Naive thymus-derived CD4-positive, alpha-beta T cell (primary cell): ENCODE results near the gene MYL10. TPM values are rescaled to one million over a fixed set of nuclear protein-coding genes. Genes with fewer than 3 reads are reported as not detected.

Source experiments
- ATAC-seq: fragments of 150-1000 bp; cut with Tn5 transposase; 2 replicates; pipeline ENCODE4 v1.10.0; 2021; ENCODE audit warnings: mild to moderate bottlenecking, moderate library complexity
- CTCF ChIA-PET: fragments of 350-600 bp; sonication (Branson Sonifier 250); formaldehyde crosslinking; loops from one replicate; lab custom pipeline; 2021; ENCODE audit warnings: antibody characterized with exemption; lab: Charles Lee
- POLR2A ChIA-PET: fragments of 350-600 bp; sonication (Branson Sonifier 250); formaldehyde crosslinking; loops from one replicate; lab custom pipeline; 2021; ENCODE audit warnings: antibody characterized with exemption, inconsistent platforms; lab: Charles Lee
- DNase-seq, 9 donors: peaks; one replicate each; pipeline versions ENCODE4 v3.0.0 to v3.0.0-alpha.2; 2020 to 2022; ENCODE audit warnings: mixed read lengths in 1 of 9
- H3K27ac ChIP-seq: one replicate; pipeline ENCODE4 v1.7.0; 2013; ENCODE audit warnings: mild to moderate bottlenecking, low read depth, low read length, moderate library complexity
- H3K27me3 ChIP-seq, 2 donors: one replicate each; pipeline ENCODE4 v1.7.0; 2013; ENCODE audit warnings: low read length in 2 of 2, mild to moderate bottlenecking in 2 of 2, moderate library complexity in 2 of 2; ENCODE audit not compliant: control insufficient read depth in 2 of 2, insufficient read depth in 2 of 2
- H3K36me3 ChIP-seq, 3 experiments: 1 replicate in 2 of 3; 2 replicates in 1 of 3; pipeline ENCODE4 v1.7.0; 2013; ENCODE audit warnings: low read length in 3 of 3, mild to moderate bottlenecking in 3 of 3, moderate library complexity in 1 of 3; ENCODE audit not compliant: insufficient read depth in 3 of 3, control insufficient read depth in 2 of 3
- H3K4me1 ChIP-seq, 2 donors: one replicate each; pipeline ENCODE4 v1.7.0; 2013; ENCODE audit warnings: low read length in 2 of 2, mild to moderate bottlenecking in 2 of 2, moderate library complexity in 1 of 2; ENCODE audit not compliant: control insufficient read depth in 2 of 2, insufficient read depth in 2 of 2
- H3K4me3 ChIP-seq: 2 replicates; pipeline ENCODE4 v1.7.0; 2013; ENCODE audit warnings: mild to moderate bottlenecking, low read length
- H3K9me3 ChIP-seq, 3 experiments: 1 replicate in 2 of 3; 2 replicates in 1 of 3; pipeline ENCODE4 v1.7.0; 2013; ENCODE audit warnings: low read length in 3 of 3; ENCODE audit not compliant: control insufficient read depth in 2 of 3
- H3K27ac Mint-ChIP-seq, 9 donors: one replicate each; pipeline ENCODE4 v1.8.0; 2020 to 2022; ENCODE audit warnings: mixed read lengths in 9 of 9, mild to moderate bottlenecking in 8 of 9, moderate library complexity in 5 of 9, inconsistent platforms in 2 of 9
- H3K27me3 Mint-ChIP-seq, 5 donors: one replicate each; pipeline ENCODE4 v1.8.0; 2021 to 2022; ENCODE audit warnings: mixed read lengths in 5 of 5, mild to moderate bottlenecking in 1 of 5
- H3K36me3 Mint-ChIP-seq, 5 donors: one replicate each; pipeline ENCODE4 v1.8.0; 2020 to 2022; ENCODE audit warnings: mixed read lengths in 5 of 5, mild to moderate bottlenecking in 3 of 5, inconsistent platforms in 1 of 5
- H3K4me1 Mint-ChIP-seq, 7 donors: one replicate each; pipeline ENCODE4 v1.8.0; 2020 to 2022; ENCODE audit warnings: mixed read lengths in 7 of 7, mild to moderate bottlenecking in 3 of 7, inconsistent platforms in 1 of 7
- H3K4me3 Mint-ChIP-seq, 10 donors: one replicate each; pipeline ENCODE4 v1.8.0; 2020 to 2022; ENCODE audit warnings: mild to moderate bottlenecking in 10 of 10, mixed read lengths in 10 of 10, moderate library complexity in 6 of 10, inconsistent platforms in 2 of 10
- H3K9me3 Mint-ChIP-seq, 11 donors: one replicate each; pipeline ENCODE4 v1.8.0; 2020 to 2022; ENCODE audit warnings: mixed read lengths in 11 of 11, mild to moderate bottlenecking in 4 of 11, inconsistent platforms in 1 of 11, moderate library complexity in 1 of 11
- intact Hi-C, 2 donors: fragments of 100-400 bp; cut with micrococcal nuclease; formaldehyde crosslinking; loops; one replicate each; pipeline ENCODE4 v1.15.1; 2023
- polyA plus RNA-seq, 2 donors: library from polyadenylated mRNA; unstranded; fragments of 300-500 nt; fragmentation: Illumina TruSeq; gene quantifications; one replicate each; pipeline ENCODE4 v1.2.3, GENCODE V29; 2021
- total RNA-seq, 6 experiments: library from RNA in 5 of 6; stranded (reverse) in 5 of 6; gene quantifications; 1 replicate in 5 of 6; 2 replicates in 1 of 6; pipeline ENCODE4 v1.2.3 and lab custom pipeline; 2021 to 2026

Gene MYL10
- total and polyA plus RNA-seq, 7 experiments from 2014 or later = not detected

DNA sequence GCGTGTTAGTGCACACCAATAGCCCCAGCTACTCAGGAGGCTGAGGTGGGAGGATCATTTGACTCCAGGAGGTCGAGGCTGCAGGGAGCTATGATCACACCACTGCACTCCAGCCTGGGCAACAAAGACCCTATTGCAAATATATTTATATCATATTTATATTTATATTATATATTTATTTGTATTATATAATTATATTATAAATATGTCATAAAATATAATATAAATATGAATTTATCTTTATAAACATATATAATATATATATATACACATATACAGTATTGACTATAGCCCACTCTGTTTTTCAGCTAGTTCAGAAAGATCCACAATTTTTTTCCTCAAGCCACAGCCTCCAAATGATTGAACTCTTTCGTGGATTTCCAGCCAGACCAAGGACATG is 45.3 kb upstream of the MYL10 start:
- Mint-ChIP-seq H3K4me1 (no peaks in the 10 kb centered on the region), H3K27ac (no peak overlapping the region), H3K4me3 (no peak overlapping the region), H3K9me3 (peaks cover 0 to 6% (median 3%) of the 10 kb centered on the region in 11 donors), H3K36me3 (peaks cover 0 to 4% (median 0%) of the 10 kb centered on the region in 5 donors), H3K27me3 (peaks cover 0 to 3% (median 0%) of the 10 kb centered on the region in 5 donors)
- Histone ChIP-seq H3K4me1 (no peaks in the 10 kb centered on the region), H3K27ac (no peak overlapping the region), H3K9me3 (peaks cover 0 to 7% (median 0%) of the 10 kb centered on the region in 3 experiments), H3K4me3 (no peak overlapping the region), H3K36me3 (no peaks in the 10 kb centered on the region), H3K27me3 (no peaks in the 10 kb centered on the region)
- ChIA-PET POLR2A (no interaction called here), CTCF (interaction anchor here (0.6 to 0.7 kb wide), 2 partner anchors 138 to 310 kb away, joined by 3 to 5 read pairs; no protein-coding TSS in a partner anchor)
- DNase-seq (no peak), ATAC-seq (no peak)
- intact Hi-C loops = no loop called here

DNA sequence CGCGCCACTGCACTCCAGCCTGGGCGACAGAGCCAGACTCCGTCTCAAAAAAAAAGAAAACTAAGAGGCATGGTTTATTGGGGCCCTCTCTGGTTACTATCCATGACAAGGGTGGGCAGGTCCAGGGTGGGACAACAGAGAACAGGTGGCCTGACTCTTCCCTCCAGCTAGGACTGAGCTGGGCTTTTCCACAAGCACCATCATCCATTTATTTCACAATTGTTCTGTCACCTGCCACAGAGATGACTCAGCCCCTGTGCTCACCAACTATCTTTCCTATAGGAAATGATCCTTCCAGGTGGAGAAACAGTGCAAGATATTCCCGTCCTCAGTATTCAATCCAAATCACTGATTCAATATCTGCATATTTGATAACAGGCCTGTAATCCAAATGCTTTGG is 44.9 kb upstream of the MYL10 start:
- intact Hi-C loops = no loop called here
- peaks cover 0 to 7% (median 0%) of the 10 kb centered on the region in 3 experiments for H3K9me3 ChIP-seq
- H3K27me3 ChIP-seq = no peaks in the 10 kb centered on the region
- Mint-ChIP-seq H3K27ac (no peak overlapping the region), H3K27me3 (peaks cover 0 to 3% (median 0%) of the 10 kb centered on the region in 5 donors), H3K4me3 (no peak overlapping the region), H3K36me3 (peaks cover 0 to 4% (median 0%) of the 10 kb centered on the region in 5 donors), H3K4me1 (no peaks in the 10 kb centered on the region), H3K9me3 (peaks cover 0 to 6% (median 3%) of the 10 kb centered on the region in 11 donors)
- H3K4me3 ChIP-seq = no peak overlapping the region
- H3K4me1 ChIP-seq = no peaks in the 10 kb centered on the region
- POLR2A ChIA-PET = no interaction called here
- CTCF ChIA-PET = interaction anchor here (0.6 kb wide), 1 partner anchor 137 kb away, joined by 3 read pairs; no protein-coding TSS in a partner anchor
- DNase-seq = no peak
- H3K36me3 ChIP-seq = no peaks in the 10 kb centered on the region
- H3K27ac ChIP-seq = no peak overlapping the region
- no peak for ATAC-seq

DNA sequence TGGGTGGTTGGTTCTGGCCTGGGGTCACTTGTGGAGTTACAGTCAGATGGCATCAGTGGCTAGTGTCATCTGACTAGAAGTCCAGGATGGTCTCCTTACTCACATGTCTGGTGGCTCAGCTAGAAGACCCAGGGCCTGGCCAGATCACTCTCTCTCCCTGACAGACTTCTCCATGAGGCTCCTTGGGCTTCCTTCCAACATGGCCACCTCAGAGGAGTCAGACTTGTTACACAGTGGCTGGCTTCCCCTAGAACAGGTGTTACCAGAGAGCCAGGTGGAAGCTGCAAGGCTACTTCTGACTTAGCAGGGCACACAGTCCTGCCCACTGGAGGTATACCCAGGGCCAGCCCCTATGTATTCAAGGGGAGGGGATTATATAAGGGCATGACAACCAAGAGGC is 44.2 kb upstream of the MYL10 start:
- DNase-seq (no peak), ATAC-seq (no peak)
- Histone ChIP-seq H3K27me3 (no peaks in the 10 kb centered on the region), H3K4me3 (no peak overlapping the region), H3K27ac (no peak overlapping the region), H3K4me1 (no peaks in the 10 kb centered on the region), H3K36me3 (no peaks in the 10 kb centered on the region), H3K9me3 (peaks cover 0 to 7% (median 0%) of the 10 kb centered on the region in 3 experiments)
- intact Hi-C loops = no loop called here
- no peaks in the 10 kb centered on the region for H3K4me1 Mint-ChIP-seq
- peaks cover 0 to 7% (median 0%) of the 10 kb centered on the region in 5 donors for H3K27me3 Mint-ChIP-seq
- no peak overlapping the region for H3K4me3 Mint-ChIP-seq
- peaks cover 0 to 10% (median 5%) of the 10 kb centered on the region in 11 donors for H3K9me3 Mint-ChIP-seq
- peaks cover 0 to 5% (median 3%) of the 10 kb centered on the region in 5 donors for H3K36me3 Mint-ChIP-seq
- CTCF ChIA-PET = no interaction called here
- no peak overlapping the region for H3K27ac Mint-ChIP-seq
- POLR2A ChIA-PET = interaction anchor here (0.6 kb wide), 1 partner anchor 214 kb away, joined by 5 read pairs; no protein-coding TSS in a partner anchor

DNA sequence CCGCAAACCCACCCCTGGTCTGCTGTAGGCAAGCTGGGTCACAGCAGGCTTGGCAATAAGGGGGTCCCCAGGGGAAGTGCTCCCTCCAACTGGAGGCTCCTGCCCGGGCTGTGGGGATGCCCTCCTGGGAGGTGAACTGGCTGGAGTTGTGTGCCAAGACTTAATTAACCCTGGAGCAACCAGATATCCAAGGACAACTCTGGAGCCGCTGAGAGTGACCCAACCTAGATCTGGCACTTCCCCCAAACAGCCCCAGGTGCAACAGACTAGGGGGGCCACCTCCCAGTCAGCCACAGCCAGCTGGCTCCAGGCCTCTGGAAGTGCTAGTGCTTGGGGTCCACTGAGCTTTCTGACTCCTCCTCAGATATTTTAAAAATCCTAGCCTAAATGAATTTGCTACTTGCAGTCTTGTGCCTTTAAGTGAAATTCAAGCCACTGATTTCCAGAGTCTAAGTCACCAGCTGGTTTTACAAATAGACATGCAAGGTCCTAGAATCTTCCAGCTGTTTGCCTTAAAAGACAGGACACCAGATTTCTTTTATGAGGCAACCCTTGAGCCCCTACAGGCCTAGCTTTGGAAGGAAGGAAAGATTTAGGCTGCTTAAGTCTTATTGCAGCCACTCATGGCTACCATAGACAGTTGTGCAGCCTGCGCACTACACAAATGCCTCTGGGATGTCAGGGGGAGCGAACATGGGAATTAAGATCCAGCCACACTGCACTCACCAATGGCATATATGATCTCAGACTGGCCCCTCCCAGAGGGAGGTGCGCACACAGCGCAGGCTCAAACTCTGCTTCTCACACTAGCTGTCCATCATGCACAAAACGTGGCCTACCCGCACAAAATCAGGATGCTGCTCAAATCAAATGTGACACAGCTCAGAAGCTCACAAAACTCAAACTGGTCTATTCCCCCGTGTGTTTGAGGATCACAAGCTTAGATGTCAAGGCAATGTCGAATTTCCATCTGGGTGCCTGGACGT is 42.6 kb upstream of the MYL10 start:
- H3K4me3 ChIP-seq = no peak overlapping the region
- H3K36me3 ChIP-seq = no peaks in the 10 kb centered on the region
- intact Hi-C loops = no loop called here
- Mint-ChIP-seq H3K4me3 (no peak overlapping the region), H3K27me3 (peaks cover 0 to 8% (median 3%) of the 10 kb centered on the region in 5 donors), H3K36me3 (peaks cover 0 to 5% (median 3%) of the 10 kb centered on the region in 5 donors), H3K9me3 (peaks cover 0 to 16% (median 5%) of the 10 kb centered on the region in 11 donors), H3K27ac (no peak overlapping the region), H3K4me1 (no peaks in the 10 kb centered on the region)
- CTCF ChIA-PET = interaction anchor here (0.6 kb wide), 1 partner anchor 10 kb away, joined by 3 read pairs; no protein-coding TSS in a partner anchor
- DNase-seq (no peak), ATAC-seq (no peak)
- no peaks in the 10 kb centered on the region for H3K27me3 ChIP-seq
- POLR2A ChIA-PET = no interaction called here
- H3K9me3 ChIP-seq = peaks cover 0 to 7% (median 0%) of the 10 kb centered on the region in 3 experiments
- no peak overlapping the region for H3K27ac ChIP-seq
- H3K4me1 ChIP-seq = no peaks in the 10 kb centered on the region

DNA sequence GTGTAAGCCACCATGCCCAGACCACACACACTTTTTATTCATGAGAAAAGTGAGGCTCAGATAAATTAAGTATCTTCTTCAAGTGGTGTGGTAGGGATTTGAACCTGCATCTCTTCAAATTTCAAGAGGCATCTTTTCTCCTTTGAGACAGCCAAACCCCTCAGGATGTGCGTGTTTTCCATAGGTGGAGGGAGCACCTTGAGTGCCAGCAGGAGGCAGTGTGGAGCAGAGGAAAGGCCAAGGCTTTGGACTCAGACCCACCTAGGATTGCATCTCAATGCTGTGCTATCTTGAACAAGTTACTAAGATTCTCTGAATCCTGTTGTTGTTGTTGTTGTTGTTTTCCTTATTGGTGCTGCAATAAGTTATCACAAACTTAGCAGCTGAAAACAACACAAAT is 40.2 kb upstream of the MYL10 start:
- ATAC-seq = no peak
- ChIA-PET CTCF (interaction anchor here (1.0 kb wide), 1 partner anchor 8 kb away, joined by 4 read pairs; no protein-coding TSS in a partner anchor), POLR2A (interaction anchor here (0.7 kb wide), 1 partner anchor 51 kb away, joined by 3 read pairs; no protein-coding TSS in a partner anchor)
- Histone ChIP-seq H3K36me3 (no peaks in the 10 kb centered on the region), H3K9me3 (peaks cover 0 to 7% (median 0%) of the 10 kb centered on the region in 3 experiments), H3K27me3 (no peaks in the 10 kb centered on the region), H3K4me3 (no peak overlapping the region), H3K4me1 (no peaks in the 10 kb centered on the region), H3K27ac (no peak overlapping the region)
- Mint-ChIP-seq H3K27me3 (peaks cover 0 to 14% (median 7%) of the 10 kb centered on the region in 5 donors), H3K27ac (peak overlapping the region in 1 of 9 donors; percentile 71), H3K4me3 (no peak overlapping the region), H3K9me3 (peaks cover 0 to 16% (median 5%) of the 10 kb centered on the region in 11 donors), H3K36me3 (peaks cover 0 to 5% (median 3%) of the 10 kb centered on the region in 5 donors), H3K4me1 (no peaks in the 10 kb centered on the region)
- intact Hi-C loops = no loop called here
- no peak for DNase-seq

DNA sequence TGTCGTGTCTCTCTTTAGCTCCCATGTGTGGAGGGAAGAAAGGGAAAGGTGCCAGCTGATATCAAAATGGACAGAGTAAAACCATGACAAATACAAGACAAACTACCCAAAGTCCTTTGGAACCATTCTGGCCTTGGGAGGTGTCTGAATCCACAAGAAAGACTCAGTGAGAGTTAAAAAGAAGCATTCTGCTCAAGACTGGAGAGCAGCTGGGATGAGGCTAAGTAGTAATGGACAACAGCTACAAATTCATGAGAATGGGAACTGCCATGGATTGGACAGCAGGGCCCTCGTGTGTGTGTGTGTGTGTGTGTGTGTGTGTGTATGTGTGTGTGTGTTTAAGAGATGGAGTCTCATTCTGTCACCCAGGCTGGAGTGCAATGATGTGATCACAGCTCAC is 39.6 kb upstream of the MYL10 start:
- H3K27me3 Mint-ChIP-seq = peaks cover 0 to 14% (median 7%) of the 10 kb centered on the region in 5 donors
- Histone ChIP-seq H3K27ac (no peak overlapping the region), H3K36me3 (no peaks in the 10 kb centered on the region), H3K4me1 (no peaks in the 10 kb centered on the region), H3K9me3 (peaks cover 0 to 7% (median 0%) of the 10 kb centered on the region in 3 experiments), H3K4me3 (no peak overlapping the region), H3K27me3 (no peaks in the 10 kb centered on the region)
- DNase-seq (no peak), ATAC-seq (no peak)
- no peak overlapping the region for H3K4me3 Mint-ChIP-seq
- H3K9me3 Mint-ChIP-seq = peaks cover 0 to 16% (median 5%) of the 10 kb centered on the region in 11 donors
- CTCF ChIA-PET = no interaction called here
- POLR2A ChIA-PET = no interaction called here
- intact Hi-C loops = no loop called here
- no peaks in the 10 kb centered on the region for H3K4me1 Mint-ChIP-seq
- no peak overlapping the region for H3K27ac Mint-ChIP-seq
- H3K36me3 Mint-ChIP-seq = peaks cover 0 to 5% (median 3%) of the 10 kb centered on the region in 5 donors
